SK-N-SH (cell line): ENCODE data around the gene CFAP221.

Source experiments
- CTCF ChIP-seq: fragments of 200-600 bp; sonication (generic); IDR thresholded peaks from 2 replicates; pipeline ENCODE4 v1.6.1; 2017; ENCODE audit warnings: antibody characterized with exemption, mild to moderate bottlenecking, moderate library complexity
- EP300 ChIP-seq, 2 experiments: IDR thresholded peaks; 2 replicates each; pipeline versions ENCODE4 v1.4.0 to v1.6.1; 2012; ENCODE audit warnings: borderline replicate concordance in 1 of 2, low read depth in 1 of 2, low read length in 1 of 2
- EZH2phosphoT487 ChIP-seq: fragments of 200-600 bp; sonication (generic); IDR thresholded peaks from 2 replicates; pipeline ENCODE4 v1.6.1; 2017; ENCODE audit warnings: low read depth, mixed run types, mild to moderate bottlenecking, antibody characterized with exemption, moderate library complexity, borderline replicate concordance
- NRF1 ChIP-seq: IDR thresholded peaks from 2 replicates; pipeline ENCODE4 v1.6.1; 2012; ENCODE audit warnings: low read depth, mild to moderate bottlenecking, low read length
- POLR2AphosphoS5 ChIP-seq: IDR thresholded peaks from 2 replicates; pipeline ENCODE4 v1.6.1; 2012; ENCODE audit warnings: low read depth, low read length

GRCh38 chr2:119679526-119679837, 135.2 kb downstream of the CFAP221 start:
- no peak for TF ChIP-seq CTCF
- no peak for TF ChIP-seq EZH2phosphoT487
- TF ChIP-seq POLR2AphosphoS5, result no peak
- no peak for TF ChIP-seq EP300 (IDR thresholded peaks at IDR 0.05; ENCODE audit: borderline replicate concordance in 1 of 2, low read depth in 1 of 2, low read length in 1 of 2)
- TF ChIP-seq NRF1, result no peak
